ENCODE results near the gene JMJD8.
"Not testable (repeated sequence)": the region's sequence is repeated elsewhere in the genome, so short reads cannot be mapped to it uniquely, and the experiment has no call there.

The JMJD8 gene

DNA sequence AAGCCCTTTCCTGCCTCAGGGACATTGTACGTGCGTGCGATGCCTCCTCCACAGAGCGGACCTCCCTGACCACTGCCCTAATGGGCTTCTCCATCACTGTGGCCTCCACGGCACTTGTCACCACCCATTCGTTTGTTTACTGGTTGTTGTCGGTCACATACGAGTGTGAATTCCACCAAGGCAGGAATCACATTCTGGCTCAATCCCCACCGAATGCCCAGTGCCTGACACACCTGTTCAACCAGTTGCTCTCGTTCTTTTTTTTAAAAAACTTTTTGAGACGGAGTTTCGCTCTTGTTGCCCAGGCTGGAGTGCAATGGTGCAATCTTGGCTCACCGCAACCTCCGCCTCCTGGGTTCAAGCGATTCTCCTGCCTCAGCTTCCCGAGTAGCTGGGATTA lies 7.1 kb upstream of the JMJD8 start:
- Histone ChIP-seq H3K4me1 (ENCODE audit: control insufficient read depth, insufficient read depth, low read length) (peaks cover 33% of the 10 kb centered on the region), H3K27me3 (ENCODE audit: control insufficient read depth, insufficient read depth, low read length) (peaks cover 40% of the 10 kb centered on the region)
- H3K9me3 ChIP-seq (ENCODE audit: control insufficient read depth, low read length); H3K9ac ChIP-seq (ENCODE audit: low read length); H3K4me3 ChIP-seq (ENCODE audit: low read length); H3K36me3 ChIP-seq (ENCODE audit: control insufficient read depth, insufficient read depth, low read length): not testable (repeated sequence)

DNA sequence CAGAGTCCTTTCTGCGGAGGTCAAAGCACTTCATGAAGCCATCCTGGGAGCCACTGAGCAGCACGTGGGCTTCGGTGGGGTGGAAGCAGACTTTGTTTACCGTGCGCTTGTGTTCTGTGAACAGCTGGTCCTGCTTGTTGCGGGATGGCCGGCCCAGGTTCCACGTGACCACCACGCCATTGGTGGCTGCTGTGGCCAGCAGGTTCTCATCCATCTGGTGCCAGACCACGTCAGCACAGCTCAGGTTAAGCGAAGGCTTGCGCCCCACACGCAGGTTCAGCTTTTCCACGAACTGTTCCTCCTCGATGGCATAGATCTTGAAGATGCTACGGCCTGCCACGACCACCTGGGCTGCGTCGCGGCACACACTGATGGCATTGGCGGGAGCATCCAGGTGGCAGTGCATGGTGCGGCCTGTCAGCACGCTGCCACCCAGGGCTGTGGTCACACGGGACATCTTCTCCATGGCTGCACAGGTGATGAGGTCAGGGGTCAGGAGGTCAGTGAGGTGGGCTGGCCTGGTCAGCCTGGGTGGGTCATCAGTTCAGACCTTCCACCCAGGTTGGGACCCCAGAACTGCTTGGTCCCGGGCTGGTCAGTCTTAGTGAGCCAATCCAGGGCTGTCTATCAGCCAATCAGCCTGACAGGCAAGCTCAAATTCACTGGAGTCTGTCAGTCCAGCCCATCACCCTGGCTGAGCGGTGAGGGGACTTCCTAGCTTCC lies 5.2 kb upstream of the JMJD8 start:
- Histone ChIP-seq H3K4me1 (ENCODE audit: control insufficient read depth, insufficient read depth, low read length) (peaks cover 24% of the 10 kb centered on the region), H3K36me3 (ENCODE audit: control insufficient read depth, insufficient read depth, low read length) (no peaks in the 10 kb centered on the region), H3K9ac (ENCODE audit: low read length) (peak overlapping the region; percentile 89), H3K4me3 (ENCODE audit: low read length) (peak overlapping the region; percentile 48), H3K27me3 (ENCODE audit: control insufficient read depth, insufficient read depth, low read length) (peaks cover 25% of the 10 kb centered on the region), H3K9me3 (ENCODE audit: control insufficient read depth, low read length) (no peaks in the 10 kb centered on the region)

DNA sequence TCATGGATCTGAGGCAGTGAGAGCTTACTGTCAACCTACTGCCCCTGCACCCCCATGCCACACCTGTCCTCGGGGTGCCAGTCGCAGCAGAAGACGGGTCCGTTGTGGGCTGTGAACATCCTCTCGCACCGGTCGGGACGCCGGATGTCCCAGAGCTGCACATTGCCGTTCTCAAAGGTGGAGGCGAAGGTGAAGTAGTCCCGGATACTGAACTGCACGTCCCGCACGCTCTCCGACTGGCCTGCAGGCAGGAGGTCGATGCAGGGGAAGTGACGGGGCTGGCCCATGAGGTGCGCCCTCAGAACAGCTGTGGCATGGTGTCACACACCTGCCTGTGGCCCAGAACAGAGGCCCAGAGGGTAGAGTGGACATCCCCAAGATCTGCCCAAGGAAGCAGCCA lies 3.4 kb upstream of the JMJD8 start:
- H3K4me1 ChIP-seq (ENCODE audit: control insufficient read depth, insufficient read depth, low read length): peaks cover 32% of the 10 kb centered on the region
- no peaks in the 10 kb centered on the region for H3K9me3 ChIP-seq (ENCODE audit: control insufficient read depth, low read length)
- H3K9ac ChIP-seq (ENCODE audit: low read length): no peak overlapping the region
- no peak overlapping the region for H3K4me3 ChIP-seq (ENCODE audit: low read length)
- H3K36me3 ChIP-seq (ENCODE audit: control insufficient read depth, insufficient read depth, low read length): peaks cover 7% of the 10 kb centered on the region
- peaks cover 6% of the 10 kb centered on the region for H3K27me3 ChIP-seq (ENCODE audit: control insufficient read depth, insufficient read depth, low read length)

DNA sequence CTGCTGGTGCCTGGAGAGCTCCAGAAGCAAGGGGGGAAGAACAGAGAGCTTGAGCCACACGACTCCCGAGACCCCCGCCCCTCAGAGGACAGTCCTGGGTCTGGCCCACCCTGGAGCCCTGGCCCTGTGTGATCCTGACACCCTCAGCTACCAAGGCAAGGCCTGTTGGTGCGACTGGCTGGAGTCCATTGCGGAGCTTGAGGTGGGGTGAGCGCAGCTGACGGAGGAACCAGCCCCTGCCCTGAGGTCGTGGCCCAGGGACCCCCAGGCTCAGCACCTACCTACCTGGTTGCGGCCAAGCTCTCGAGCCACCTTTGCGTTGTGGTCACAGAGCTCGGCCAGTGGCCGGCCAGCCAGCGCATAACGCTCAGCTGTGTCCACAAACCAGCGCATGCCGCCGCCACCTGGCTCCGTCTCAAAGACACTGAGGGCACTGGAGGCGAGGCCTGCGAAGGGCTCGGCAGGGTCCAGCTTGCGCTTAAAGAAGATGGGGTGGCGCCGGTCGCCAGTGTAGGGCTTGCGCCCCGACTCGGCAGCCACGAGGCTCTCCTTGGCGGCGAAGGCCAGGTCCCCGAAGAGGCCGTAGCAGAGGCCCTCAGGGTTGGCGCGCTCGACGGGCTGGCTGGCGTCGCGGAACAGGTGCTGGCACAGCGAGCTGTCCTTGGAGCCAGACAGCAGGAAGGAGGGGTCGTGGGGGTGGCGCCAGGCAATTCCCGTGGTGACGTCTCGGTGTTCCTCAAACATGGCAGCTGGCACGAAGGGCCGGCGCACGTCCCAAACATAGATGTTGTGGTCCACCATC lies 2.5 kb upstream of the JMJD8 start:
- Histone ChIP-seq H3K9ac (ENCODE audit: low read length) (no peak overlapping the region), H3K4me1 (ENCODE audit: control insufficient read depth, insufficient read depth, low read length) (peaks cover 39% of the 10 kb centered on the region), H3K27me3 (ENCODE audit: control insufficient read depth, insufficient read depth, low read length) (no peaks in the 10 kb centered on the region), H3K36me3 (ENCODE audit: control insufficient read depth, insufficient read depth, low read length) (peaks cover 14% of the 10 kb centered on the region), H3K9me3 (ENCODE audit: control insufficient read depth, low read length) (no peaks in the 10 kb centered on the region), H3K4me3 (ENCODE audit: low read length) (no peak overlapping the region)

DNA sequence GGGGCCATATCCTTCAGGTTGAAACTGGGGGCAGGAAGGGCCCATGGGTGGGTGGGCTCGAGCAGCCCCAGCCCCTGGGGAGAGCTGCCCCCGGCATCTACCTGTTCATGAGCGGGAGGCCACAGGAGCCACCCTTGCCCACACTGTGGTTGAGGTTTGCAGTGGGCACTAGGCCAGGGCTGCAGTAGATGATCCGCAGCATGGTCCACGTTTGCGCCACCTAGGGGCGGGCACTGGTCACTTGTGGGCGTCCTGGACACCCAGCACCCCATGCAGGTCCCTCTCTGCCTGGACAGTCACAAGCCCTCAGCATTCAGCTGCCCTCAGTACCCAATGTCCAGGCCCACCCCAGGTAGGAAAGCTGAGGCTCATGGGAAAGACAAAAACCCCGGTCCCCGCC lies 1.8 kb upstream of the JMJD8 start:
- Histone ChIP-seq H3K9ac (ENCODE audit: low read length) (no peak overlapping the region), H3K27me3 (ENCODE audit: control insufficient read depth, insufficient read depth, low read length) (no peaks in the 10 kb centered on the region), H3K9me3 (ENCODE audit: control insufficient read depth, low read length) (no peaks in the 10 kb centered on the region), H3K36me3 (ENCODE audit: control insufficient read depth, insufficient read depth, low read length) (peaks cover 15% of the 10 kb centered on the region), H3K4me1 (ENCODE audit: control insufficient read depth, insufficient read depth, low read length) (peaks cover 46% of the 10 kb centered on the region), H3K4me3 (ENCODE audit: low read length) (no peak overlapping the region)

DNA sequence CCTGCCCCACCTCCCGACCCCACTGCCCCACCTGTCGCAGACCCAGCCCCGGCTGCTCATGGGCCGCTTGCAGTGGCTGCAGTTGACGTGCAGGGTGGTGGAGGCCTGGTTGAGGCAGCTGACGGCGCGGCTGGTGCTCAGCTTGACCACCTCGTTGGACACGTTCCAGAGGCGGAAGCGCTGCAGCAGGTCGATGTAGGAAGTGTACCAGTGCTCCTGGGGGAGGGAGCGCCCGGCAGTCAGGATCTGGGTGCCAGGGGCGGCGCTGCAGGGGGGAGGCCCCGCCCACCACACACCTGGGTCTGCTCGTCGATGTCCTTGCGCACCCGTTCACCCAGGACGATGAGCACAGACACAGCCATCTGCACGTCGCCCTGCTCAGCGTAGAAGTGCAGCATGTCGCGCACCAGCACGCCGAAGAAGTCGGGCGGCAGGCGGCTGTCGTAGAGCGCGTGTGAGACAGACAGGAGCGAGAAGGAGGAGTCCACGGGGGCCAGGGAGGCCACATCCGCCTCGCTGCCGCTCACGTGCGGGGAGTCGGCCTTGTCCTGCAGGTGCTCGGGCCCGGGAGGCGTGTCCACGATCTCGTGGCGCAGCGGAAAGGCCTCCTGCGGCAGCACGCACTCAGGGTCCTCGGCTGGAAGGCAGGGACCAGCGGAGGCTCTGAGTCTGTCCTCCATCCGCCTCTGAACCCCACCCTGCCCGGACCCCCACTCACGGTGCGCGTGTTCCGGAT lies 995 bp upstream of the JMJD8 start:
- Histone ChIP-seq H3K9ac (ENCODE audit: low read length) (no peak overlapping the region), H3K4me3 (ENCODE audit: low read length) (no peak overlapping the region), H3K9me3 (ENCODE audit: control insufficient read depth, low read length) (no peaks in the 10 kb centered on the region), H3K36me3 (ENCODE audit: control insufficient read depth, insufficient read depth, low read length) (peaks cover 15% of the 10 kb centered on the region), H3K27me3 (ENCODE audit: control insufficient read depth, insufficient read depth, low read length) (no peaks in the 10 kb centered on the region), H3K4me1 (ENCODE audit: control insufficient read depth, insufficient read depth, low read length) (peaks cover 45% of the 10 kb centered on the region)

DNA sequence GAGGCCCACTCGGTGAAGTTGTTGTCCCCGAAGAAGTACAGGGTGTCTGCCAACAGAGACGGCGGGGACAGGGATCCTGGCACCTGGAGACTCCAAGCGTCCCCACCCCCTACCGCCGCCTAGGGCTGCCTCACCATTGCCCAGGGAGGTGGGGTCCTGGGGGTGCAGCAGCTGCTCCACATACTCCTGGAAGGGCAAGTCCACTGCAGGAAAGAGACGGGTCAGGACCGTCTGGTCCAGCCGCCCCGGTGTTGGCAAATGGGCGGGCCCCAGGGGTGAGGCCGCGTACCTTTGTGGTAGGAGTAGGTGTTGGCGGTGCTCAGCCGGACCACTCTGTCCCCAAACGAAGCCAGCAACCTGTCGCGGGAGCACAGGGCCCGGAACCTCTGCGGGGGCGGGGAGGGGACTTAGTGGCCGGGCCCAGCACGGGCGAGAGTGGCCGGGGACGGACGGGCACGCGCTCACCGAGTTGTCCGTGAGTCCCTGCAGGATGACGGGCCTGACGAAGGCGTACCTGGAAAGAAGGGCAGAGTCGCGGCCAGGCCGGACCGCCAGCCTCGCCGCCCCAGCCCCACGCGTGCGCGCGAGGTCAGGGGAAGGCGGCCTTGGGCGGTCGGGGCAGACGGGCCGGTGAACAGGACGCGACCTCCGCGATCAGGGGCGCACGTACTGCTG lies 601 bp downstream of the JMJD8 start:
- Histone ChIP-seq H3K4me1 (ENCODE audit: control insufficient read depth, insufficient read depth, low read length) (peaks cover 40% of the 10 kb centered on the region), H3K27me3 (ENCODE audit: control insufficient read depth, insufficient read depth, low read length) (no peaks in the 10 kb centered on the region), H3K9me3 (ENCODE audit: control insufficient read depth, low read length) (no peaks in the 10 kb centered on the region), H3K9ac (ENCODE audit: low read length) (peak overlapping the region; percentile 61), H3K4me3 (ENCODE audit: low read length) (peak overlapping the region; percentile 19), H3K36me3 (ENCODE audit: control insufficient read depth, insufficient read depth, low read length) (peaks cover 15% of the 10 kb centered on the region)

DNA sequence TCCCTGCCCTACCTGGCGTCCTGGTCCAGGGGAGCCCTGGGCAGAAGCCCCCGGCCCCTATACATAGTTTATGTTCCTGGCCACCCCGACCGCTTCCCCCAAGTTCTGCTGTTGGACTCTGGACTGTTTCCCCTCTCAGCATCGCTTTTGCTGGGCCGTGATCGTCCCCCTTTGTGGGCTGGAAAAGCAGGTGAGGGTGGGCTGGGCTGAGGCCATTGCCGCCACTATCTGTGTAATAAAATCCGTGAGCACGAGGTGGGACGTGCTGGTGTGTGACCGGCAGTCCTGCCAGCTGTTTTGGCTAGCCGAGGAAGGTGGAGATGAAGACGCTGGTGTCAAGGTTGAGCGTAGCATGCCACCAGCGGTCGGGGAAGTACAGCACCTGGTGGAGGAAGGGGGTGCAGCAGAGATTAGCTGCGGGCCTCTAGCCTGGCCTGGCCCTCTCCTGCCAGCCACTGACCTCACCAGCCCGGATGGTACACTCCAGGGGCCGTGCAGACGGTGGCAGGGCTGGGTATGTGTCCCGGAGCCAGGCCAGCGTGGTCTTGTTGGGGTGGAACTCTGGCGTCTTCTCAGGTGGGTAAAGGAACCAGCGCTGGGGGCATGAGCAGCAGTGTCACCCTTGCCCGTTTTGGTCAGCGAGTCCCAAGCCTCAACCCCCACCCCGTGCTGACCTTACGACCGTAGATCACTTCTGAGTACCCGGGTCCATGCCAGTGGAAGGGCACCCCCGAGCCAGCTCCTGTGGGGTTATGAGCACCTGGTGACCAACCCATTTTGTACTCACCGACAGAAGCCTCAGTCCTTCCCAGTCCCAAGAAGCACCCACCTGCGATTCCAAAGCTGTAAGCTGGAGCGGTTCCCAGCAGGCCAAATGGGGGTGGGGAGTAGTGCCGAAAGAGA lies 1.4 kb downstream of the JMJD8 start:
- no peaks in the 10 kb centered on the region for H3K27me3 ChIP-seq (ENCODE audit: control insufficient read depth, insufficient read depth, low read length)
- peaks cover 40% of the 10 kb centered on the region for H3K4me1 ChIP-seq (ENCODE audit: control insufficient read depth, insufficient read depth, low read length)
- H3K9me3 ChIP-seq (ENCODE audit: control insufficient read depth, low read length): no peaks in the 10 kb centered on the region
- H3K4me3 ChIP-seq (ENCODE audit: low read length): no peak overlapping the region
- H3K36me3 ChIP-seq (ENCODE audit: control insufficient read depth, insufficient read depth, low read length): peaks cover 15% of the 10 kb centered on the region
- H3K9ac ChIP-seq (ENCODE audit: low read length): peak overlapping the region; percentile 61

DNA sequence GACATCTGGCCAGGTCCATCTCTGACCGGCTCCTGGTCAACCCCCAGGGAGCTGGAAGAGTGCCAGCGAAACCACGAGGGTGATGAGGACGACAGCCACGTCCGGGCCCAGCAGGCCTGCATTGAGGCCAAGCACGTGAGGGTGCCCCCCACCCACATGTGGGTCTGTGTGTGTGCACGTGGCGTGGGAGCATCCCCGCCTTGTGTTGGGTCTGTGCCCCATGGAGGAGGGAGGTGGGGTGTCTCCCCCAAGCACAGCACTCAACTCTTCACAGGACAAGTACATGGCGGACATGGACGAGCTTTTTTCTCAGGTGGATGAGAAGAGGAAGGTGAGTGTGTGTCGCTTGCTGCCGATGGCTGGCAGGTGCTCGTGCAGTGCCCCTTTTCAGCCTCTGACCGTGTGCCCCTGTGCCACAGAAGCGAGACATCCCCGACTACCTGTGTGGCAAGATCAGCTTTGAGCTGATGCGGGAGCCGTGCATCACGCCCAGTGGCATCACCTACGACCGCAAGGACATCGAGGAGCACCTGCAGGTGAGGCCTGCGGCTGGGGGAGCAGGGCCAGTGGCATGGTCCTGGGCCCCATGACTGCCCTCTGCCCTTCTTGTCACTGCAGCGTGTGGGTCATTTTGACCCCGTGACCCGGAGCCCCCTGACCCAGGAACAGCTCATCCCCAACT lies 2.2 kb downstream of the JMJD8 start:
- no peak overlapping the region for H3K9ac ChIP-seq (ENCODE audit: low read length)
- H3K27me3 ChIP-seq (ENCODE audit: control insufficient read depth, insufficient read depth, low read length): no peaks in the 10 kb centered on the region
- H3K9me3 ChIP-seq (ENCODE audit: control insufficient read depth, low read length): no peaks in the 10 kb centered on the region
- H3K4me3 ChIP-seq (ENCODE audit: low read length): no peak overlapping the region
- peaks cover 48% of the 10 kb centered on the region for H3K4me1 ChIP-seq (ENCODE audit: control insufficient read depth, insufficient read depth, low read length)
- peaks cover 15% of the 10 kb centered on the region for H3K36me3 ChIP-seq (ENCODE audit: control insufficient read depth, insufficient read depth, low read length)

DNA sequence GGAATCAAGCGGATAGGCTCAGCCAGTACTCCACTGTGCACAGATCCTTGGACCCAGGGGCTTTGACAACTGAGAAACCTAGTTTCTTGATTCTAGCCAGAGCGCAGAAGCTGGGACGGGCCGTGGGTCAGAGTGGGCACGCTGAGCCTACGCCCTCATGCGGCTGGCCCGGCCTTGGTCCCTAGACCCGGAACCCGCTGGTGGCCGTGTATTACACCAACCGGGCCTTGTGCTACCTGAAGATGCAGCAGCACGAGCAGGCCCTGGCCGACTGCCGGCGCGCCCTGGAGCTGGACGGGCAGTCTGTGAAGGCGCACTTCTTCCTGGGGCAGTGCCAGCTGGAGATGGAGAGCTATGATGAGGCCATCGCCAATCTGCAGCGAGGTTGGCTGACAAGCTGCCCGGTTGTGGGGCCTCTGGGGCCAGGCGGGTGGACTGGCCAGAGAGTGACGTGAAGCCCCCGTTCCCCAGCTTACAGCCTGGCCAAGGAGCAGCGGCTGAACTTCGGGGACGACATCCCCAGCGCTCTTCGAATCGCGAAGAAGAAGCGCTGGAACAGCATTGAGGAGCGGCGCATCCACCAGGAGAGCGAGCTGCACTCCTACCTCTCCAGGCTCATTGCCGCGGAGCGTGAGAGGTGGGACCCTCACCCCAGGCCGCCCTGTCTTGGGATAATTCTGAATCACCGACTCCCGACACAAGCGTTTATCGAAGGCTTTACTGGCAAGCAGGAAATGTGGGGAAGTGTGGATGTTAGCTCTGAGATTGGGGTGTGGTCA lies 3.0 kb downstream of the JMJD8 start:
- H3K27me3 ChIP-seq (ENCODE audit: control insufficient read depth, insufficient read depth, low read length): no peaks in the 10 kb centered on the region
- peaks cover 15% of the 10 kb centered on the region for H3K36me3 ChIP-seq (ENCODE audit: control insufficient read depth, insufficient read depth, low read length)
- peaks cover 52% of the 10 kb centered on the region for H3K4me1 ChIP-seq (ENCODE audit: control insufficient read depth, insufficient read depth, low read length)
- H3K9ac ChIP-seq (ENCODE audit: low read length): peak overlapping the region; percentile 76
- H3K4me3 ChIP-seq (ENCODE audit: low read length): peak overlapping the region; percentile 41
- H3K9me3 ChIP-seq (ENCODE audit: control insufficient read depth, low read length): no peaks in the 10 kb centered on the region

All from mucosa of stomach (tissue), 1 donor.